HG03565 (cell line): ENCODE data around the gene DCBLD1.
"Not testable (repeated sequence)": the region's sequence is repeated elsewhere in the genome, so short reads cannot be mapped to it uniquely, and the experiment has no call there.

Source experiments
- ATAC-seq: cut with Tn5 transposase; IDR thresholded peaks from one replicate; pipeline ENCODE4 v1.9.1; 2021; ENCODE audit warnings: mild to moderate bottlenecking, moderate library complexity; ENCODE audit not compliant: unreplicated experiment

The DCBLD1 gene

GRCh38 chr6:117496383-117496990 lies 14.0 kb downstream of the DCBLD1 start:
- no peak for ATAC-seq

- ATAC-seq, result no peak
Observed at GRCh38 chr6:117497237-117497636, 14.8 kb downstream of the DCBLD1 start.

- ATAC-seq, result no peak
Observed at GRCh38 chr6:117498159-117498558, 15.7 kb downstream of the DCBLD1 start.

- ATAC-seq, result no peak
Observed at GRCh38 chr6:117501722-117502121, 19.2 kb downstream of the DCBLD1 start.

- no peak for ATAC-seq
Observed at GRCh38 chr6:117502580-117502979, 20.1 kb downstream of the DCBLD1 start.

- no peak for ATAC-seq
Observed at GRCh38 chr6:117503211-117503610, 20.7 kb downstream of the DCBLD1 start.

GRCh38 chr6:117504478-117505144 lies 22.1 kb downstream of the DCBLD1 start:
- ATAC-seq, result no peak

- ATAC-seq, result no peak
Observed at GRCh38 chr6:117505311-117505710, 22.8 kb downstream of the DCBLD1 start.

- ATAC-seq, result no peak
Observed at GRCh38 chr6:117506180-117506835, 23.8 kb downstream of the DCBLD1 start.

- no peak for ATAC-seq
Observed at GRCh38 chr6:117506907-117507306, 24.4 kb downstream of the DCBLD1 start.

- no peak for ATAC-seq
Observed at GRCh38 chr6:117508450-117508971, 26.0 kb downstream of the DCBLD1 start.

GRCh38 chr6:117509021-117509420 lies 26.5 kb downstream of the DCBLD1 start:
- no peak for ATAC-seq

- no peak for ATAC-seq
Observed at GRCh38 chr6:117512056-117512828, 29.8 kb downstream of the DCBLD1 start.

GRCh38 chr6:117512987-117513573 lies 30.6 kb downstream of the DCBLD1 start:
- ATAC-seq, result no peak

GRCh38 chr6:117513778-117514365 lies 31.4 kb downstream of the DCBLD1 start:
- no peak for ATAC-seq

- ATAC-seq, result no peak
Observed at GRCh38 chr6:117514655-117515054, 32.2 kb downstream of the DCBLD1 start.

- no peak for ATAC-seq
Observed at GRCh38 chr6:117515326-117515725, 32.9 kb downstream of the DCBLD1 start.

GRCh38 chr6:117517995-117518394 lies 35.5 kb downstream of the DCBLD1 start:
- not testable (repeated sequence) for ATAC-seq

GRCh38 chr6:117518870-117519269 lies 36.4 kb downstream of the DCBLD1 start:
- ATAC-seq, result no peak

GRCh38 chr6:117520603-117521395 lies 38.3 kb downstream of the DCBLD1 start:
- ATAC-seq, result no peak
